ENCODE measurements around the gene PHYHD1.
A peak's percentile ranks its signal among the peaks of the same experiment; 100 is the strongest.

The PHYHD1 gene

GRCh38 chr9:128919402-128920089, 1.2 kb upstream of the PHYHD1 start:
- no peak for TF ChIP-seq CTCF (IDR thresholded peaks at IDR 0.05; ENCODE audit: low read depth, low read length)
- DNase-seq (ENCODE audit: low read depth in 2 of 2), result no peak
- no peak overlapping the region for H3K4me3 ChIP-seq (replicated peaks in 1 of 2; ENCODE audit: low read depth in 2 of 2, low read length in 2 of 2)

GRCh38 chr9:128921881-128922763, 1.3 kb downstream of the PHYHD1 start:
- H3K4me3 ChIP-seq (replicated peaks in 1 of 2; ENCODE audit: low read depth in 2 of 2, low read length in 2 of 2), result peak overlapping the region; percentile 37 to 58
- peak; percentile 53 to 83 for DNase-seq (ENCODE audit: low read depth in 2 of 2)
- TF ChIP-seq CTCF (IDR thresholded peaks at IDR 0.05; ENCODE audit: low read depth, low read length), result no peak

GRCh38 chr9:128923493-128923883, 2.7 kb downstream of the PHYHD1 start:
- no peak for TF ChIP-seq CTCF (IDR thresholded peaks at IDR 0.05; ENCODE audit: low read depth, low read length)
- no peak overlapping the region for H3K4me3 ChIP-seq (replicated peaks in 1 of 2; ENCODE audit: low read depth in 2 of 2, low read length in 2 of 2)
- no peak for DNase-seq (ENCODE audit: low read depth in 2 of 2)

- DNase-seq (ENCODE audit: low read depth in 2 of 2), result peak; percentile 56 to 59
- TF ChIP-seq CTCF (IDR thresholded peaks at IDR 0.05; ENCODE audit: low read depth, low read length), result peak; percentile 86
- H3K4me3 ChIP-seq (replicated peaks in 1 of 2; ENCODE audit: low read depth in 2 of 2, low read length in 2 of 2), result no peak overlapping the region
Measured at GRCh38 chr9:128927731-128928411, 7.1 kb downstream of the PHYHD1 start.

GRCh38 chr9:128928624-128929023, 7.8 kb downstream of the PHYHD1 start:
- TF ChIP-seq CTCF (IDR thresholded peaks at IDR 0.05; ENCODE audit: low read depth, low read length), result no peak
- no peak for DNase-seq (ENCODE audit: low read depth in 2 of 2)
- H3K4me3 ChIP-seq (replicated peaks in 1 of 2; ENCODE audit: low read depth in 2 of 2, low read length in 2 of 2), result no peak overlapping the region

- DNase-seq (ENCODE audit: low read depth in 2 of 2), result no peak
- TF ChIP-seq CTCF (IDR thresholded peaks at IDR 0.05; ENCODE audit: low read depth, low read length), result no peak
- no peak overlapping the region for H3K4me3 ChIP-seq (replicated peaks in 1 of 2; ENCODE audit: low read depth in 2 of 2, low read length in 2 of 2)
Measured at GRCh38 chr9:128929560-128929959, 8.8 kb downstream of the PHYHD1 start.
